ENCODE data around the gene ACAN. TPM values are rescaled to one million over a fixed set of nuclear protein-coding genes. Genes with fewer than 3 reads are reported as not detected.

ACAN gene
- total and polyA plus RNA-seq, 2 of the 8 experiments (the other 6 are each of a cell fraction or from before 2014, with no cell fraction given): 0.71 to 0.73 TPM

DNA sequence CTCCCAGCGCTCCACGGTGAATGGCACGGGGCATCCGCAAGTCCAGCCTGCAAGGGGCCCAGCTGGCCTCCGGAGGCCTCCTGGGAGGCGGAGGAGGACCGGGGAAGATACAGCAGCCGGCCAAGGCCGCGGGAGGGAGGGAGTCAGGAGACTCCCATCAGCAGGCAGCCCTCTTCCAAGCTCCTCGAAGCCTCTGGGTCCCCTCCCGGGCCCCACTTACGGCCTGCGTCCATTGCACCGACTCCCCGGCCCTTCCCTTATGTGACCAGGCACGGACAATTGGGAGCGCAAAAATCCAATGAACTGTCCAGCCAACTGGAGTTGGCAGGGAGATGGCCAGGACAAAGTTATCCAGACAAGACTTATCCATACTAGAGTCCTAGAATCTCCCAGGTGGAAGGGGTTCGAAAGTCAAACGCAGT lies 109.3 kb downstream of the ACAN start (continued):
- no peak for TF ChIP-seq NANOG (IDR thresholded peaks at IDR 0.05; ENCODE audit: insufficient read depth, low read depth, low read length, poor library complexity, severe bottlenecking)
- no peak for TF ChIP-seq HDAC2 (IDR thresholded peaks at IDR 0.05; ENCODE audit: borderline replicate concordance in 1 of 2, low read depth in 2 of 2, low read length in 2 of 2)
- TF ChIP-seq KDM4A (IDR thresholded peaks at IDR 0.05; ENCODE audit: low read depth, low read length, severe bottlenecking): no peak
- TF ChIP-seq NRF1 (IDR thresholded peaks at IDR 0.05; ENCODE audit: low read depth, low read length): no peak
- no peak for TF ChIP-seq SIX5 (IDR thresholded peaks at IDR 0.05; ENCODE audit: low read depth, low read length)
- TF ChIP-seq SUZ12 (IDR thresholded peaks at IDR 0.05; ENCODE audit: low read length): no peak
- TF ChIP-seq RFX5 (IDR thresholded peaks at IDR 0.05; ENCODE audit: borderline replicate concordance, low read depth, low read length): no peak
